HFFc6 (cell line): Measurements from ENCODE around the gene EIF1AD. TPM values are rescaled to one million over a fixed set of nuclear protein-coding genes. Genes with fewer than 3 reads are reported as not detected.
A peak's percentile ranks its signal among the peaks of the same experiment; 100 is the strongest.

Experiments
- DNase-seq: peaks from one replicate; pipeline ENCODE4 v3.0.0-alpha.2; 2018
- H3K27ac Mint-ChIP-seq: 2 replicates; pipeline ENCODE4 v1.8.0; 2020; ENCODE audit warnings: mild to moderate bottlenecking, mixed read lengths
- H3K27me3 Mint-ChIP-seq: 2 replicates; pipeline ENCODE4 v1.8.0; 2021; ENCODE audit warnings: mild to moderate bottlenecking, moderate library complexity, mixed read lengths; ENCODE audit not compliant: insufficient read depth
- H3K36me3 Mint-ChIP-seq: 2 replicates; pipeline ENCODE4 v1.8.0; 2021; ENCODE audit warnings: low read depth, mixed read lengths
- H3K4me1 Mint-ChIP-seq: 2 replicates; pipeline ENCODE4 v1.8.0; 2020; ENCODE audit warnings: low read depth, mixed read lengths
- H3K4me3 Mint-ChIP-seq: 2 replicates; pipeline ENCODE4 v1.8.0; 2020; ENCODE audit warnings: mild to moderate bottlenecking, moderate library complexity, mixed read lengths
- H3K9me3 Mint-ChIP-seq: 2 replicates; pipeline ENCODE4 v1.8.0; 2020; ENCODE audit warnings: mild to moderate bottlenecking, mixed read lengths
- CTCF ChIP-seq: fragments of 200-600 bp; sonication (generic); IDR thresholded peaks from 2 replicates; pipeline ENCODE4 v1.5.0; 2021; ENCODE audit warnings: antibody characterized with exemption, mild to moderate bottlenecking
- total RNA-seq, 6 experiments: library from RNA; stranded (reverse); fragmentation: NEBNext Ultra II Directional; extraction: Animal tissue kit (Norgen Biotek cat#: 25700); gene quantifications; 2 replicates in 1 of 6; 3 replicates in 5 of 6; pipeline ENCODE4 v1.2.3, GENCODE V29; 2021

EIF1AD gene
- total RNA-seq, 6 experiments from 2014 or later: 28.6 to 36.8 (median 31.7) TPM

GRCh38 chr11:66020212-66020611 is 18.3 kb upstream of the EIF1AD start:
- Mint-ChIP-seq H3K4me1 (peaks cover 42% of the 10 kb centered on the region), H3K27me3 (no peaks in the 10 kb centered on the region; the same call in 1 of the 2 replicates), H3K9me3 (no peaks in the 10 kb centered on the region), H3K27ac (peak overlapping the region; percentile 78; the same call in 1 of the 2 replicates), H3K36me3 (no peaks in the 10 kb centered on the region), H3K4me3 (no peak overlapping the region)
- no peak for DNase-seq
- TF ChIP-seq CTCF: no peak

- no peaks in the 10 kb centered on the region for H3K9me3 Mint-ChIP-seq
- H3K4me1 Mint-ChIP-seq: peaks cover 54% of the 10 kb centered on the region
- H3K4me3 Mint-ChIP-seq: no peak overlapping the region
- H3K27me3 Mint-ChIP-seq: no peaks in the 10 kb centered on the region; the same call in 1 of the 2 replicates
- H3K27ac Mint-ChIP-seq: no peak overlapping the region
- H3K36me3 Mint-ChIP-seq: no peaks in the 10 kb centered on the region
- TF ChIP-seq CTCF: no peak
- no peak for DNase-seq
Measured at GRCh38 chr11:66017321-66017720, 15.4 kb upstream of the EIF1AD start.

- Mint-ChIP-seq H3K4me1 (peaks cover 52% of the 10 kb centered on the region), H3K27ac (no peak overlapping the region)
- no peak for DNase-seq
Measured at GRCh38 chr11:66016793-66017177, 14.8 kb upstream of the EIF1AD start.

GRCh38 chr11:66015936-66016792 is 14.2 kb upstream of the EIF1AD start:
- no peak for DNase-seq
- H3K4me3 Mint-ChIP-seq: no peak overlapping the region
- H3K9me3 Mint-ChIP-seq: no peaks in the 10 kb centered on the region
- no peak for TF ChIP-seq CTCF
- H3K36me3 Mint-ChIP-seq: no peaks in the 10 kb centered on the region
- H3K27me3 Mint-ChIP-seq: no peaks in the 10 kb centered on the region; the same call in 1 of the 2 replicates
- peak overlapping the region; percentile 74 for H3K27ac Mint-ChIP-seq
- peaks cover 50% of the 10 kb centered on the region for H3K4me1 Mint-ChIP-seq

More at GRCh38 chr11:66016793-66017177, 14.8 kb upstream of the EIF1AD start:
- Mint-ChIP-seq H3K27me3 (no peaks in the 10 kb centered on the region; the same call in 1 of the 2 replicates), H3K9me3 (no peaks in the 10 kb centered on the region), H3K36me3 (no peaks in the 10 kb centered on the region), H3K4me3 (no peak overlapping the region)
- no peak for TF ChIP-seq CTCF

GRCh38 chr11:66015454-66015881 is 13.5 kb upstream of the EIF1AD start:
- Mint-ChIP-seq H3K27ac (peak overlapping the region; percentile 74), H3K27me3 (no peaks in the 10 kb centered on the region; the same call in 1 of the 2 replicates), H3K36me3 (no peaks in the 10 kb centered on the region), H3K9me3 (no peaks in the 10 kb centered on the region), H3K4me3 (no peak overlapping the region; the same call in 1 of the 2 replicates), H3K4me1 (peaks cover 44% of the 10 kb centered on the region)
- peak; percentile 39 for DNase-seq
- no peak for TF ChIP-seq CTCF
